ENCODE results near the gene NELL1. TPM values are rescaled to one million over a fixed set of nuclear protein-coding genes. Genes with fewer than 3 reads are reported as not detected.

Gene NELL1
- total RNA-seq, 1 donor from 2014 or later: 0.45 TPM

DNA sequence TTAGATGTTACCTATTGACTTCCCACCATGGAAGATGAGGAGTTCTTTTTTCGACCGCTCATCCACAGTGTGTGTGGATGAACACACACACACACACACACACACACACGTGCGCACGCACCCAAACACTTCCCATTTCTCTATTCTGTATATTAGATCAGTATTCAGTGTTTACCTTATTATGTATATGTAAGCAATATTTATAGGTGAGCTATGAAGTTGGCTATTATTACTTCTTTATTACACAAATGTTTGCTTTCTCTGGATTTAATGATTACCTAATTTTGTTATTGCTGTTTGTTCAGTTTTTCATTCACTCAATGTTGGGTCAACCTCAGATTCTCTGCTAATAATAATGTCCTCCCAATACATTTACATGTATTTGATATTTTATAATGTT lies 721.0 kb downstream of the NELL1 start:
- DNase-seq (ENCODE audit: low read depth): no peak
- Mint-ChIP-seq H3K9me3 (ENCODE audit: unreplicated experiment) (no peaks in the 10 kb centered on the region), H3K4me3 (ENCODE audit: unreplicated experiment) (no peak overlapping the region), H3K4me1 (ENCODE audit: low read depth, unreplicated experiment) (no peaks in the 10 kb centered on the region), H3K36me3 (ENCODE audit: low read depth, unreplicated experiment) (no peaks in the 10 kb centered on the region), H3K27me3 (ENCODE audit: low read depth, unreplicated experiment) (peaks cover 2% of the 10 kb centered on the region), H3K27ac (ENCODE audit: unreplicated experiment) (no peak overlapping the region)
- Histone ChIP-seq H2AFZ (ENCODE audit: low read depth, low read length) (no peak overlapping the region), H3K4me3 (ENCODE audit: insufficient read depth, low read depth, low read length) (no peak overlapping the region), H3K36me3 (ENCODE audit: insufficient read depth, low read length) (no peaks in the 10 kb centered on the region), H3K9ac (ENCODE audit: low read length) (no peak overlapping the region), H3K9me3 (ENCODE audit: insufficient read depth, low read depth, low read length) (no peaks in the 10 kb centered on the region), H3K4me1 (ENCODE audit: insufficient read depth, low read length) (no peaks in the 10 kb centered on the region), H4K20me1 (ENCODE audit: insufficient read depth, low read length) (no peaks in the 10 kb centered on the region), H3K79me2 (ENCODE audit: insufficient read depth, low read length) (no peaks in the 10 kb centered on the region), H3K27me3 (ENCODE audit: insufficient read depth, low read length) (no peaks in the 10 kb centered on the region), H3K27ac (ENCODE audit: low read depth, low read length) (no peak overlapping the region), H3K4me2 (ENCODE audit: low read length) (no peak overlapping the region)
- FAIRE-seq: no peak
- TF ChIP-seq, protein P1, sequence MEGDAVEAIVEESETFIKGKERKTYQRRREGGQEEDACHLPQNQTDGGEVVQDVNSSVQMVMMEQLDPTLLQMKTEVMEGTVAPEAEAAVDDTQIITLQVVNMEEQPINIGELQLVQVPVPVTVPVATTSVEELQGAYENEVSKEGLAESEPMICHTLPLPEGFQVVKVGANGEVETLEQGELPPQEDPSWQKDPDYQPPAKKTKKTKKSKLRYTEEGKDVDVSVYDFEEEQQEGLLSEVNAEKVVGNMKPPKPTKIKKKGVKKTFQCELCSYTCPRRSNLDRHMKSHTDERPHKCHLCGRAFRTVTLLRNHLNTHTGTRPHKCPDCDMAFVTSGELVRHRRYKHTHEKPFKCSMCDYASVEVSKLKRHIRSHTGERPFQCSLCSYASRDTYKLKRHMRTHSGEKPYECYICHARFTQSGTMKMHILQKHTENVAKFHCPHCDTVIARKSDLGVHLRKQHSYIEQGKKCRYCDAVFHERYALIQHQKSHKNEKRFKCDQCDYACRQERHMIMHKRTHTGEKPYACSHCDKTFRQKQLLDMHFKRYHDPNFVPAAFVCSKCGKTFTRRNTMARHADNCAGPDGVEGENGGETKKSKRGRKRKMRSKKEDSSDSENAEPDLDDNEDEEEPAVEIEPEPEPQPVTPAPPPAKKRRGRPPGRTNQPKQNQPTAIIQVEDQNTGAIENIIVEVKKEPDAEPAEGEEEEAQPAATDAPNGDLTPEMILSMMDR (IDR thresholded peaks at IDR 0.05; ENCODE audit: insufficient read depth, low read depth, low read length): no peak
- no peak for TF ChIP-seq EZH2 (IDR thresholded peaks at IDR 0.05; ENCODE audit: insufficient read depth, low read length)

DNA sequence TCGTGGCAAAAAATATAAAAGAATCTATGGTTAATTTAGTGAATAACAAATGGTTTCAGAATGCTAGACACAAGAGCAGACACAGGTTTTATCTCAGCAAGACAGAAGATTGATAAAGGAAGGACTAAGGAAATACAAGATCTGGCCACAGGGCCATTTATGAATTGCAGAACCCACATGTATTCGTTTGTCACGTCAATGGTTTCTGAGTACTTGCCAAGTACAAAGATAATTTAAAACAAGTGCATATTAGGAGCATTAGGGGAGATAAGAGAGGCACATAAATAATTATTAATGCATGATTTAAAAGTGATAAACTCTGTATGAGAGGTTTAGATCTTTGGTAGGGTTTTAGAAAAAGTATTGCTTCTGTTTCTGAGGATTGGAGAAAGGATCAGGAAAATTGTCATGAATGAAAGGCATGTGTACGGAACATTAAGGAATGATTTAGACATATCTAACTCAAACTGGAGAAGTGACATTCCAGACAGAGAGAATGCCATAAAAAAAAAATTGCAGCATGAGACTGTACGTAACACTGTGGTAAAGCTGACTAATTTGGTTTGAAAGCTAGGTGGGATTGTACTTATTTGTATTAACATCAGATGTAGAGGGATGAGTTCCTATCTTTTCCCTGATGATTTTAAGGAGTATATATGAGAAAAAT lies 727.1 kb downstream of the NELL1 start:
- TF ChIP-seq, protein P1 (IDR thresholded peaks at IDR 0.05; ENCODE audit: insufficient read depth, low read depth, low read length): no peak
- no peak for TF ChIP-seq EZH2 (IDR thresholded peaks at IDR 0.05; ENCODE audit: insufficient read depth, low read length)
- FAIRE-seq (no peak), DNase-seq (ENCODE audit: low read depth) (no peak)
- Mint-ChIP-seq H3K27me3 (ENCODE audit: low read depth, unreplicated experiment) (peaks cover 4% of the 10 kb centered on the region), H3K4me1 (ENCODE audit: low read depth, unreplicated experiment) (peaks cover 10% of the 10 kb centered on the region), H3K9me3 (ENCODE audit: unreplicated experiment) (no peaks in the 10 kb centered on the region), H3K36me3 (ENCODE audit: low read depth, unreplicated experiment) (no peaks in the 10 kb centered on the region), H3K4me3 (ENCODE audit: unreplicated experiment) (peak overlapping the region; percentile 23), H3K27ac (ENCODE audit: unreplicated experiment) (no peak overlapping the region)
- Histone ChIP-seq H4K20me1 (ENCODE audit: insufficient read depth, low read length) (no peaks in the 10 kb centered on the region), H2AFZ (ENCODE audit: low read depth, low read length) (no peak overlapping the region), H3K4me1 (ENCODE audit: insufficient read depth, low read length) (no peaks in the 10 kb centered on the region), H3K79me2 (ENCODE audit: insufficient read depth, low read length) (no peaks in the 10 kb centered on the region), H3K4me3 (ENCODE audit: insufficient read depth, low read depth, low read length) (no peak overlapping the region), H3K27me3 (ENCODE audit: insufficient read depth, low read length) (no peaks in the 10 kb centered on the region), H3K4me2 (ENCODE audit: low read length) (no peak overlapping the region), H3K9ac (ENCODE audit: low read length) (no peak overlapping the region), H3K27ac (ENCODE audit: low read depth, low read length) (no peak overlapping the region), H3K36me3 (ENCODE audit: insufficient read depth, low read length) (no peaks in the 10 kb centered on the region), H3K9me3 (ENCODE audit: insufficient read depth, low read depth, low read length) (no peaks in the 10 kb centered on the region)

DNA sequence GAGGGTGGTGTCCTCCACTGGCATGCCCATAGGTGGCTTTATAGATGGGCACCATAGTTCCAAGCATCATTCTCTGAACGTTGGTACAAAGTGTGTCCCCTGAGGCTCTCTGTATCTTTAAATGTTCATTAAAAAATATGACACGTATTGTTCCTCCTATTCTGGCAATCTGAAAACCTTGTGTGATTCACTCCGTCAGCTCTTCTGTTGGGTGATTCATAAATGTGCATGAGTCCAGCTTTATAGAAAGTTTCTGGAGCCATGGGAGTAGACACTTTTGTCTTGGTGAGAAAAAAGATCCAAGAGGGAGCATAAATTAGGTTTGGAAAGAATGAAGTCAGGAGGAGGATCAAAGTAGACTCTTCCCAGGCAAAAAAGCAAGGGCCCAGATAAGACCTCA lies 728.8 kb downstream of the NELL1 start:
- no peaks in the 10 kb centered on the region for H3K4me1 ChIP-seq (ENCODE audit: insufficient read depth, low read length)
- no peaks in the 10 kb centered on the region for H3K9me3 ChIP-seq (ENCODE audit: insufficient read depth, low read depth, low read length)
- H4K20me1 ChIP-seq (ENCODE audit: insufficient read depth, low read length): no peaks in the 10 kb centered on the region
- FAIRE-seq (no peak), DNase-seq (ENCODE audit: low read depth) (no peak)
- no peaks in the 10 kb centered on the region for H3K36me3 ChIP-seq (ENCODE audit: insufficient read depth, low read length)
- Mint-ChIP-seq H3K9me3 (ENCODE audit: unreplicated experiment) (no peaks in the 10 kb centered on the region), H3K4me1 (ENCODE audit: low read depth, unreplicated experiment) (peaks cover 10% of the 10 kb centered on the region), H3K4me3 (ENCODE audit: unreplicated experiment) (no peak overlapping the region), H3K27me3 (ENCODE audit: low read depth, unreplicated experiment) (peaks cover 13% of the 10 kb centered on the region), H3K27ac (ENCODE audit: unreplicated experiment) (no peak overlapping the region), H3K36me3 (ENCODE audit: low read depth, unreplicated experiment) (no peaks in the 10 kb centered on the region)
- H3K9ac ChIP-seq (ENCODE audit: low read length): no peak overlapping the region
- H3K4me2 ChIP-seq (ENCODE audit: low read length): no peak overlapping the region
- H3K27ac ChIP-seq (ENCODE audit: low read depth, low read length): no peak overlapping the region
- H3K4me3 ChIP-seq (ENCODE audit: insufficient read depth, low read depth, low read length): no peak overlapping the region
- H2AFZ ChIP-seq (ENCODE audit: low read depth, low read length): no peak overlapping the region
- H3K27me3 ChIP-seq (ENCODE audit: insufficient read depth, low read length): no peaks in the 10 kb centered on the region
- TF ChIP-seq EZH2 (IDR thresholded peaks at IDR 0.05; ENCODE audit: insufficient read depth, low read length): no peak
- TF ChIP-seq, protein P1 (IDR thresholded peaks at IDR 0.05; ENCODE audit: insufficient read depth, low read depth, low read length): no peak
- H3K79me2 ChIP-seq (ENCODE audit: insufficient read depth, low read length): no peaks in the 10 kb centered on the region

All from astrocyte (in vitro differentiated cells and primary cell).